ENCODE results near the gene AIG1.
"Not testable (repeated sequence)": the region's sequence is repeated elsewhere in the genome, so short reads cannot be mapped to it uniquely, and the experiment has no call there.

AIG1 gene

DNA sequence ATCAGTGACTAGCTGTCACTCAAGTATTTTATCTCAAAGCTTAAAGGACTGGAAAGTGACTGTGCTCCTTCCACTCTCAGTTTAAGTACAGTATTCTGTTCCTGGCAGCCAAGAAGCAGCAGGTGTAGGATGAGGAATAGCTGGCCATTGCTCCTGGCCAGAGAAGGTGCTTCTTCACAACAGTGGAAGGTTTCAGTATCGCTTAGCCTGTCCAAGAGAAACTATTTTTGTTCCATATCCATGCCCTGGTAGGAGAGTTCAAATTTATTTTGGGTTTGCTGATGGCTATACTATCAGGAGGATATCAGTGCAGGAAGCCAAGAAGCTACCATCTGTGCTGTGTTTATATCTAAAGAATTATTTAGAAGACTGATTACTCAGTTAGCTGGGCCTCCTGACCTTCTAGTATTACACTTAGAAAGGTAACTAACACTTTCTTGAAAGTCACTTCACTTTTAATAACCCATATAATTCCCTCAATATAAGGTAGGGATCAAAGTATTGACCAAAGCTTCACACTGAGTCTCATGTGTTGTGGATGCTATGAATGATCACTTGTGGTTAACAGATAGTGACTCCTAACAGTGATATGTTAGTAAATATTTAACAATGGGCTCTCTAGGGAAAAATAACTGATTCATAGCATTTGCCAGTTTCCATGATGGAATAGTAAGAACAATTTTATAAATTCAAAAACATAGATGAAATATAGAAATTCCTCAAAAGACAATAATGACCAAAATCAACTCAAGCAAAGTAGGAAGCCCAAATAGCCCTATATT, 99.9 kb downstream of the AIG1 start:
- H3K4me3 ChIP-seq (replicated peaks; ENCODE audit: low read depth, low read length): no peak overlapping the region
- DNase-seq (ENCODE audit: extremely low read depth, low read depth): no peak
- TF ChIP-seq, protein P1, sequence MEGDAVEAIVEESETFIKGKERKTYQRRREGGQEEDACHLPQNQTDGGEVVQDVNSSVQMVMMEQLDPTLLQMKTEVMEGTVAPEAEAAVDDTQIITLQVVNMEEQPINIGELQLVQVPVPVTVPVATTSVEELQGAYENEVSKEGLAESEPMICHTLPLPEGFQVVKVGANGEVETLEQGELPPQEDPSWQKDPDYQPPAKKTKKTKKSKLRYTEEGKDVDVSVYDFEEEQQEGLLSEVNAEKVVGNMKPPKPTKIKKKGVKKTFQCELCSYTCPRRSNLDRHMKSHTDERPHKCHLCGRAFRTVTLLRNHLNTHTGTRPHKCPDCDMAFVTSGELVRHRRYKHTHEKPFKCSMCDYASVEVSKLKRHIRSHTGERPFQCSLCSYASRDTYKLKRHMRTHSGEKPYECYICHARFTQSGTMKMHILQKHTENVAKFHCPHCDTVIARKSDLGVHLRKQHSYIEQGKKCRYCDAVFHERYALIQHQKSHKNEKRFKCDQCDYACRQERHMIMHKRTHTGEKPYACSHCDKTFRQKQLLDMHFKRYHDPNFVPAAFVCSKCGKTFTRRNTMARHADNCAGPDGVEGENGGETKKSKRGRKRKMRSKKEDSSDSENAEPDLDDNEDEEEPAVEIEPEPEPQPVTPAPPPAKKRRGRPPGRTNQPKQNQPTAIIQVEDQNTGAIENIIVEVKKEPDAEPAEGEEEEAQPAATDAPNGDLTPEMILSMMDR (IDR thresholded peaks at IDR 0.05; ENCODE audit: low read depth, low read length, missing control alignments): no peak

DNA sequence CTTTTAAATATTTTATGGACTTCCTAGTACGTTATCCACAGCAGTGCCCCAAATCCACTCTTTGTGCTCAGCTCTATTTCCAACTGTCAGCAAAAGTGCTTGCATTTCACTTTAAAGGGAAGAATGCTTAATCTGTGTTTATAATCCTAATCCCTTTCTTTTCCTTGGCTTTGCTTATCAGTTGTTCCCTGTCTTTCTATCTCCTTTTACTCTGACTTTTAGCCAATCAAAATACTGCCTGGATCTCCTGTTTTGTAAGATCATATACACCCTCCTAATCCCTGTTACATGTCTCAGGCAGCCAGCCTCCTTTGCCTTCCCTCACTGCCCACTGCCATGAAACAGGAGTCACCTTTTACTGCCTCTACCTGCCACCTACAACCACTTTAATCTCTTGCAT, 102.9 kb downstream of the AIG1 start:
- no peak for DNase-seq (ENCODE audit: extremely low read depth, low read depth)

DNA sequence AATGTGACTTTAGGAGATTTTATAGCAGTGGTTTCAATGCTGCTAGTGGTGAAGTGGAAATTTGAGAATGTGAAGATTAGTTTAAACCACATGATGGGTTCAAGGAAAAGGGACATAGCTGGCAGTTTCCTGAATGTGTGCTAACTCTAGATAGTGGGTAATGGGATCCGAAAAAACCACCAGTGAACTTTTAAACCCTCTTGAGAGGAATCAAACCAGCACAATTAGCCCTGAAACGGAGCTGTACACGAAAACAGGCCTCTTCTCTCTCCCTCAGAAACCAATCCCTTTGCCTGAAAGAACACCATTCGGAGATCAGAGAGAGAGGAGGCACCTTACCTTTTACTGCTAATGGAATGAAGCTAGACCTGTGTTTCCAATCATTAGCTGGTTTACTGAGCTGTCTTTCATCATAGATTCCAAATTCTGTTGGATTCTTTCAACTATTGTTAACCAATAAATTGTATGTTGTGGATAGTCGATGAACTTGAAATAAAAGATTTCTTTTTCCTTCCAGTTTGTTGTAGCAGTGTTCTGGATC, 103.9 kb downstream of the AIG1 start:
- TF ChIP-seq, protein P1 (IDR thresholded peaks at IDR 0.05; ENCODE audit: low read depth, low read length, missing control alignments): no peak
- H3K4me3 ChIP-seq (replicated peaks; ENCODE audit: low read depth, low read length): no peak overlapping the region
- DNase-seq (ENCODE audit: extremely low read depth, low read depth): no peak

More for the DNA sequence above, 102.9 kb downstream of the AIG1 start:
- TF ChIP-seq, protein P1 (IDR thresholded peaks at IDR 0.05; ENCODE audit: low read depth, low read length, missing control alignments): no peak
- H3K4me3 ChIP-seq (replicated peaks; ENCODE audit: low read depth, low read length): no peak overlapping the region

DNA sequence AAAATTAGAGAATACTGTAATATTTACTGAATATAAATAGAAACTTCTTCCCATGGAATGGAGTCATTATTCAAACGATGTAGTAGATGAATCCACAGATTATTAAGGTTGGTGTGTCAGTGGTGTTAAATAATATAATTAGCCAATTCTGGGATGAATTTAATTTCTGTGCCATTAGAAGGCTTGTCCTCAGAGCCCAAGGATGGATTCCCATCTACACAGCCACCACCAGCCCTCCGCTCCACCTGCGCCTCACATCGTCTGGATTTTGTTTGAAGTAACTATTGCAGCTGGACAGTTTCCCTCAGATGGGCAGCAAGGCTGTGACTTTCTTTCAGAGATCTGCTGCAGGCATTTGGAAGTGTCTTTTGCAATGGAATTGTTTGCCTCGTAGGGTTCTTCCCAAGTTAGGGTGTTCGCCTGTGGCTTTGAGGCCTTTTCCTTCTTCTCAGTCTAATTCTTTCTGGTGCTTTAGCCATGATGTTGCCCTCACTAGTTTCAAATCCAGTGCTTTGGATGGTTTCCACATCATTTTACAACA, 104.7 kb downstream of the AIG1 start:
- TF ChIP-seq, protein P1 (IDR thresholded peaks at IDR 0.05; ENCODE audit: low read depth, low read length, missing control alignments): no peak
- no peak for DNase-seq (ENCODE audit: extremely low read depth, low read depth)
- no peak overlapping the region for H3K4me3 ChIP-seq (replicated peaks; ENCODE audit: low read depth, low read length)

DNA sequence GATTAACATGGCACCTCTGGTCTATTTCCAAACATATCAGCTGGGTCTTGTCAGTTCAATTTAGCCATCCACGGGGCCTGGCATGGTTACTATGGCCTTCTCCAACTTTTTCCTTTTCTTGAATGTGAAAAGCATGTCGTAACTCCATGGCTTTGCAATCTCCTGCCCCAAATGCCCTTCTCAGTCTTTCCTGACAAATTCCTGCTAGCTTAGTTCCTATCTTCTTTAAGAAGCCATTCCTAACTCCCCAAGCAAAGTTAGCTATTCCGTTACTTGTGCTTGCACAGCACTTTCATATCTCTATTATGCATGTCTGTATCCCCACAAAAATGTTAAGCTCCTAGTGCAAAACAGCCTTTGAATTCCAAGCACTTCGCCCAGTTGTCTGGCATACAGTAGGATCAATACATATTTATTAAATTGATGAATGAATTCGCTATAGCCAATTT, 105.6 kb downstream of the AIG1 start:
- TF ChIP-seq, protein P1 (IDR thresholded peaks at IDR 0.05; ENCODE audit: low read depth, low read length, missing control alignments): no peak
- no peak overlapping the region for H3K4me3 ChIP-seq (replicated peaks; ENCODE audit: low read depth, low read length)
- no peak for DNase-seq (ENCODE audit: extremely low read depth, low read depth)

DNA sequence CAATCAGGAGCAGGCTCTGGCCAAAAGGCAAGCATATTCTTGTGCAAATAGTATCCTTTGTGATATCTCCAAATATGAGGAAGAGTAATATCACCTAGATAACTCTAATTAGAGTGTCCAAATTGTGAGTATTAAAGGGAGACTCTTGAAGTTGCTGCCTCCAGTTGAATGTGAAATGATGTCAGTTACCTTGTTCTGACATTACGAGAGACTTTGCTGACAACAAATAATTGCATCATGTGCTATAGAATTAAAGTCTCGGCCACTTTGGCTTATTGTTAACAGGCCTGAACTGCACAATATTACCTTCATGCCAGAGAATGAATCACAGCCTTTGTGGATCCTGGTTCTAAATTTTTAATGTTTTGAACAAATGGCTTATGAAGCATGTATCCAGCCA, 106.5 kb downstream of the AIG1 start:
- TF ChIP-seq, protein P1 (IDR thresholded peaks at IDR 0.05; ENCODE audit: low read depth, low read length, missing control alignments): no peak
- no peak overlapping the region for H3K4me3 ChIP-seq (replicated peaks; ENCODE audit: low read depth, low read length)
- no peak for DNase-seq (ENCODE audit: extremely low read depth, low read depth)

DNA sequence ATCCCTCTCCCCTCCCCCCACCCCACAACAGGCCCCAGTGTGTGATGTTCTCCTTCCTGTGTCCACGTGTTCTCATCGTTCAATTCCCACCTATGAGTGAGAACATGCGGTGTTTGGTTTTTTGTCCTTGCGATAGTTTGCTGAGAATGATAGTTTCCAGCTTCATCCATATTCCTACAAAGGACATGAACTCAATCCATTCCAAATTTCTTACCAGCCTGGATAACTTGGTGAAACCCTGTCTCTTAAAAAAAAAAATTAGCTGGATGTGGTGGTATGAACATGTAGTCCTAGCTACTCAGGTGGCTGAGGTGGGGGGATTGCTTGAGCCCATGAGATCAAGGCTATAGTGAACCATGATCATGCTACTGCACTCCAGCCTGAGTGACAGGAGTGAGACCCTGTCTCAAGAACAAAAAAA, 107.7 kb downstream of the AIG1 start:
- H3K4me3 ChIP-seq (replicated peaks; ENCODE audit: low read depth, low read length); DNase-seq (ENCODE audit: extremely low read depth, low read depth): not testable (repeated sequence)

Measured in HFF-Myc (cell line).